Stimulated activated CD4-positive, alpha-beta T cell treated with anti-CD3 and anti-CD28 coated beads, Interleukin-4, amount 100 ng/mL, for 1 hour (primary cell): ENCODE measurements around the gene CLIP4.
"Not testable (repeated sequence)": the region's sequence is repeated elsewhere in the genome, so short reads cannot be mapped to it uniquely, and the experiment has no call there.

Experiments used
- DNase-seq: peaks from one replicate; pipeline ENCODE4 v3.0.0-alpha.2; 2020

Gene CLIP4, protein sequence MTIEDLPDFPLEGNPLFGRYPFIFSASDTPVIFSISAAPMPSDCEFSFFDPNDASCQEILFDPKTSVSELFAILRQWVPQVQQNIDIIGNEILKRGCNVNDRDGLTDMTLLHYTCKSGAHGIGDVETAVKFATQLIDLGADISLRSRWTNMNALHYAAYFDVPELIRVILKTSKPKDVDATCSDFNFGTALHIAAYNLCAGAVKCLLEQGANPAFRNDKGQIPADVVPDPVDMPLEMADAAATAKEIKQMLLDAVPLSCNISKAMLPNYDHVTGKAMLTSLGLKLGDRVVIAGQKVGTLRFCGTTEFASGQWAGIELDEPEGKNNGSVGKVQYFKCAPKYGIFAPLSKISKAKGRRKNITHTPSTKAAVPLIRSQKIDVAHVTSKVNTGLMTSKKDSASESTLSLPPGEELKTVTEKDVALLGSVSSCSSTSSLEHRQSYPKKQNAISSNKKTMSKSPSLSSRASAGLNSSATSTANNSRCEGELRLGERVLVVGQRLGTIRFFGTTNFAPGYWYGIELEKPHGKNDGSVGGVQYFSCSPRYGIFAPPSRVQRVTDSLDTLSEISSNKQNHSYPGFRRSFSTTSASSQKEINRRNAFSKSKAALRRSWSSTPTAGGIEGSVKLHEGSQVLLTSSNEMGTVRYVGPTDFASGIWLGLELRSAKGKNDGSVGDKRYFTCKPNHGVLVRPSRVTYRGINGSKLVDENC

GRCh38 chr2:29114946-29115609, at the start of gene CLIP4:
TSS of gene CLIP4 (plus strand) at chr2:29115415. CDS start at chr2:29121389, 5,974 bp downstream.
- DNase-seq, result peak; percentile 82

- DNase-seq, result no peak
These were observed 48.8 kb upstream of the CLIP4 start for GRCh38 chr2:29066271-29066860.

DNA sequence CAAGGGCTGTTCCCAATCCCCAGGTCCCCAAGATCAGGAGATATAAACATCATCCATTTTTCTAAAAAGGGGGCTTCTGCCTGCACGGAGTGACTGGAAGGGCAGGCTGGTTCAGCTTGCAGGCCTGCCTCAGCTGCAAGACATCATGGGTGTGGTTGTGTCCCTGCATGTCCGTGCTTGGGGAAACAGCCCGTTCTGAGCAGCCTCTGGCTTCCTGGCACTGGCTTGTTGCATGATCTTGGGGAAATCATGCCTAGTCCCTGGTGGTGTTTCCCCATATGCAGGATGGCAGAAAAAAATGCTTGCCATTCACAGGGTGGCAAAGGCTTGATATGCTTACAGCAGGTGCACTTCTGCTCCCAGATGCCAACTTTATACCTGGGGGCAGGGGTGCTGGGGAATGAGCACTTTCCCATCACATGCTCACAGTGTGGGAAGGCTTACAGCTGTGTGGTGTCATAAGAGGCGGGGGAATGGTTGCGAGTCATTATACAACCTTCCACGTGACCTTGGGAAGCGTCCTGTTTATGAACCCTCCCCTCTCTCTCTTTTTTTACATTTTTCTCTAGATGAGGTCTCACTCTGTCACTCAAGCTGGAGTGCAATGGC, 48.1 kb upstream of the CLIP4 start:
- no peak for DNase-seq

DNA sequence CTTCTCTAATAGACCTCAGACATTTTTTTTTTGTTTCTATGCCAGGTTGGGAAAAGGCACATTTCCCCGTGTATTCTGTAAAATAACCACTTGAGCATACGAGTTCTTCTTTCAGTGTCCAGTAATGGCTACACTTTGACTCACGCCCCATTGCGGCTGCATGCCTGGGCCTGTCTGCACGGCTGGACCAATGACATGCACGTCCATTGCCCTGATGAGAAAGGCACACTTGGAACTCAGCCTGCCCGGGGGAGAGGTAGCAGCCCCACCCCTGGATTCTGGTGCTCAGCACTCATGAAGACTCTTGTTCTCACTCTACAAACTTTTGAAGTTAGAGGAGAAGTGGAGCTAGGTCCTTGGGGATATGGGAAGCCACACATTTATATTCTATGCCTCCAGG, 46.7 kb upstream of the CLIP4 start:
- no peak for DNase-seq

- no peak for DNase-seq
These were observed 44.7 kb upstream of the CLIP4 start for GRCh38 chr2:29070526-29070925.

- no peak for DNase-seq
These were observed 43.9 kb upstream of the CLIP4 start for GRCh38 chr2:29071032-29071975.

- DNase-seq, result no peak
These were observed 43.0 kb upstream of the CLIP4 start for GRCh38 chr2:29072251-29072650.

DNA sequence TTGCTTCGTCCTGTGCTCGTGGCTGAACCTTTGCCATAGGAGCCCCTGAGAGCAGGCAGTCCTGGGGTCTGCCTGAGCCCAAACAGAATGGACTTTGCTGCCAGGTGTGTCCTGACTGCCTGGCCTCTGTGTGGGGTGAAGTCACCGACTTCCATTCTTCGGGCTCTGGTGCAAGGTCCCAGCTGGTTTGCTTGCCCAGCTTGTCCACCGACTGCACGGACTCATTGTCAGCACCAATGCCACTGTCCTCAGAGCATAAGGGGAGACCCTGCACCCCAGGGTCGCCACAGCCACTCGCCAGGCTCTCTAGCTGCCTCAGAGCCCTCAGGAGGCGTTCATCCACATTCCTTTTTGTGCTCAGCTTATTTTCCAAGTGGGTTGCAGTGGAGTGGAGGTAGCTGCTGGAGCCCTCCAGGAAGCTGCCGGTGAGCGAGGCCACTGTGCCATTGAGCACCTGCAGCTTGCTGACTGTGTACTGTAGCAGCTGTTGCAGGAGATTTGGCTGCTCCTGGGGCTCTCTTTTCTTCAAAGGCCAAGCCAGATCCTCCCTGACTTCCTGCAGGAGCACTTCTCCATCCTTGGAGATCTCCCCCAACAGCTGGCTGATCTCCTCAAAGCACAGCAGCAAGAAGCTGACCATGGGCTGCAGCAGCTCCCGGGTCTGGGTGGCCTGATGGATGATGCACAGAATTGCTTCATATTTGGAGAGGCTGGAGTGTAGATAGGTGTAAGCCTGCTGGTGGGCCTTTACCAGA, 42.1 kb upstream of the CLIP4 start:
- no peak for DNase-seq

DNA sequence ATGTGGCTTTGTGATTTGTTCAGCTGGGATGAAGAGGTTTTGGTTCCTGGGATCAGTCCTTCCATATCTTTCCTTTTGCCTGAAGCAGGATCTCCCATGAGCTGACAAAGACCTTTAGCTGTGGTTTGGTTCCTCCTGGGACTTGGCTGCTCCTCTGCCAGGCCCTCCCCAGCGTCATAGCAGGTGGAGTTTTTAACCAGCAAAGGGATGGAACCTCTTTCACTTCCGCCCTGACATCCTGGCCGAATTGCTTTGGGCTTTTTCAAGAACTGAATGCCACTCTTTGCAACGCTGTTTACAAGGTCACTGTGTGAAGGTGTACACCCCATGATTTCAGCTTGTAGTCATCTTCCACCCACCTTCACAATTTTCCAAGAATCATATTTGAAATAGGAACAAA, 41.3 kb upstream of the CLIP4 start:
- DNase-seq, result no peak

DNA sequence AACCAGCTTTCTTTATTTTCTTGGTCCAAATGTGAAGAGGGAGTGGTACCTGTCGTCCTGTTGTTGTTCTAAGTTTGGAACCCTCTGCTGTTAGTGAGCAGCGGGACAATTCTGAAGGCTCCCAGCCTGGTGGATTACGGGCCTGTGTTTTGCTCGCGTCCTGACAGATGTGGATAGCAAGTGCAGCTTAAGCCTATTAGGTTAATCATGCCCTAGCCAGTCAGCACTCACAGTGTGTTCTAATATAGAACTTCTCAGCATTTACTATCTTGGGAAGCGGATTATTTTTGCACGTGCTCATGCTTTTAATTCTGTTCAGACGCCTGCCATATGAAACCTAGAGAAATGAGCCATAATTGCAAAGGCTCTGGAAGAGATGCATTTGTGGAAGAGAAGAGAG, 40.8 kb upstream of the CLIP4 start, which contains the start of gene PCARE:
PCARE (minus strand) TSS at position 113 of the 400 bp plus-strand sequence. CDS start 262 bp downstream, outside the sequence.
- DNase-seq, result no peak

- DNase-seq, result no peak
These were observed 39.1 kb upstream of the CLIP4 start for GRCh38 chr2:29075894-29076705.

DNA sequence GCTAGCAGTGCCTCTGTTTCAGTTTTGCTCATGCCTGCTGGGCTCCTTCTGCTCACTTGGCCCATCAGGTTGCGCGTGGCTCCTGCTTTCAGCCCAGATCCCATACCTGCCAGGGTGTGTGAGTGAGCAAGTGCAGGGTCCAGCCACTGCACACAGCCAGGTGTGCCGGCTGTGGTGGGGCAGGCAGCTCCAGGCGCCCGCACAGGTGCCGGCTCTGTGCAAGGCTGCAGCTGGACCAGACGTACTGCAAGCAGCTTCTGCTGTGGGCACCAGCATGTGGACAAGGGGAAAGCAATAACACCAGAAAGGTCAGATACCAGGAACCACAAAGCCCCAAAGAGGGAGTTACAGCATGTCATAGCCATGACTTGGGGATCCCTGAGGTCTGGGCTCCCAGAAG, 35.3 kb upstream of the CLIP4 start:
- DNase-seq, result no peak

GRCh38 chr2:29080886-29081743, 34.1 kb upstream of the CLIP4 start:
- no peak for DNase-seq

DNA sequence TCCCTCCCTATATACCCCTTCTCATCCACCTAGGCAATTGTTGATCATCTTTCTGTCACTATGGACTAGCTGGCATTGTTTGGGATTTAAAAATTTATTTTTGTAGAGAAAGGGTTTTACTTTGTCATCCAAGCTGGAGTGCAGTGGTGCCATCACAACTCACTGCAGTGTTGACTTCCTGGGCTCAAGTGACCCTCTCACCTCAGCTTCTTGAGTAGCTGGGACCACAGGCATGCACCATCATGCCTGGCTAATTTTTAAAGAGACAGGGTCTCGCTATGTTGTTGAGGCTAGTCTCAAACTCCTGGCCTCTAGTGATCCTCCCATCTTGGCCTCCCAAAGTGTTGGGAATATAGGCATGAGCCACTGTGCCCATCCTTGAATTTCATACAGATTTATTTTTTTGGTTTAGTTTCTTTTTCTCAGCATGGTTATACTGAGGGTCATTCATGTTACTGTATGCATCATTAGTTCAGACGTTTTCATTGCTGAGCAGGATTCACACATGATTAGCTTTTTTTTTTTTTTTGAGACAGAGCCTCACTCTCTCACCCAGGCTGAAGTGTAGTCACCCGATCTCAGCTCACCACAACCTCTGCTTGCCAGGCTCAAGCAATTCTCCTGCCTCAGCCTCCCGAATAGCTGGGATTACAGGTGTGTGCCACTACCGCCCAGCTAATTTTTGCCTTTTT, 32.3 kb upstream of the CLIP4 start:
- no peak for DNase-seq

DNA sequence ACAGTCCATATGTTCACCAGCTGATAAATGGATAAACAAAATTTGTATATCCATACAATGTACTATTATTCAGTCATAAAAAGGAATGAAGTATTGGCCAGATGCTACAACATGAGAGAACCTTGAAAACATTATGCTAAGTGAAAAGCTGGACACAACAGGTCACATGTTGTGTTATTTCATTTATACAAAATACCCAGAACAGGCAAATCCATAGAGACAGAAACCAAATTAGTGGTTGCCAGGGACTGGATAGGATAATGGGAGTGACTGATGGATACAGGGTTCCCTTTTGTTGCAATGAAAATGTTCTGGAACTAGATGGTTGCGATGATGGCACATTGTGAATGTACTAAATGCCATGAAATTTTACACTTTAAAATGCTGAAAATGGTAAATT, 30.7 kb upstream of the CLIP4 start:
- DNase-seq, result no peak

DNA sequence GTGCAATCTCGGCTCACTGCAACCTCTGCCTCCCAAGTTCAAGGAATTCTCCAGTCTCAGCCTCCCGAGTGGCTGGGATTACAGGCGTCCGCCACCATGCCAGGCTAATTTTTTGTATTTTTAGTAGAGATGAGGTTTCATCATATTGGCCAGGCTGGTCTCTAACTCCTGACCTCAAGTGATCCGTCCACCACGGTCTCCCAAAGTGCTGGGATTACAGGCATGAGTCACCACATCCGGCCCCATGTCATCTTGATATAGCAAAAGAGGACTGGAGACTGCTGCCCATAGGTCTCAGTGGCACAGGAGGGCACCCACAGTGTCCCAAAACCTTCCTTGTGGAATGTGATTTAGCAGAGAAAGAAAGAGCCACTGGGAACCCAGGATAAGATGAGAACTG, 24.9 kb upstream of the CLIP4 start:
- not testable (repeated sequence) for DNase-seq

GRCh38 chr2:29096969-29097368, 18.2 kb upstream of the CLIP4 start:
- DNase-seq, result no peak

DNA sequence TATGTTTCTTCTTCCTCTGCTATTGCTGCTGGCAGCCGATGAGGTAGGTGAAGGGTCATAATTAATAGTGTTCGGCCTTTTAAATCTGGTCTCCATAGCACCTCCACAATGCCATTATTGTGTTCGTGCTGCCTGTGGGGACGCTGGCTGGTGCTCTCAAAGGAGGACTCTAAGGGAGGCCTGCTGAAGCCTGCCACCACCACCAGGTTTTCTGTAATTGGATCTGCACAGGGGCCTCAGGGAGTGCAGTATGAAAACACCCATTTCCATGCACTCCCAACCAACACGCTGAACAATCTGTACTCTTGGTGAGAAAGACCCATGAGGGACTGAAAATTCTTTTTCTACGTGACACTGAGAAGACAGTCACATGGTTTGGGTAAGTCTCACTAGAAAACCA, 17.6 kb upstream of the CLIP4 start:
- no peak for DNase-seq
